ENCODE results near the gene SEMA3D.

Gene SEMA3D

GRCh38 chr7:85186083-85186520 lies 754 bp downstream of the SEMA3D start:
- peak overlapping the region; percentile 61 for H3K4me3 ChIP-seq (ENCODE audit: low read depth, low read length)
- in situ Hi-C loops (cut with HindIII; ENCODE audit: low sequenced_read_pairs) = no loop called here
- TF ChIP-seq CTCF (IDR thresholded peaks at IDR 0.05; ENCODE audit: low read depth, low read length) = no peak
- peak; percentile 66 for DNase-seq (ENCODE audit: low read depth, low spot score)

- peak overlapping the region; percentile 61 for H3K4me3 ChIP-seq (ENCODE audit: low read depth, low read length)
- in situ Hi-C loops (cut with HindIII; ENCODE audit: low sequenced_read_pairs) = no loop called here
- peak; percentile 71 for DNase-seq (ENCODE audit: low read depth, low spot score)
- TF ChIP-seq CTCF (IDR thresholded peaks at IDR 0.05; ENCODE audit: low read depth, low read length) = peak; percentile 32
Measured at GRCh38 chr7:85185424-85186082, 1.3 kb downstream of the SEMA3D start.

GRCh38 chr7:85184599-85185423 lies 2.0 kb downstream of the SEMA3D start:
- in situ Hi-C loops (cut with HindIII; ENCODE audit: low sequenced_read_pairs) = no loop called here
- DNase-seq (ENCODE audit: low read depth, low spot score) = peak; percentile 20
- no peak for TF ChIP-seq CTCF (IDR thresholded peaks at IDR 0.05; ENCODE audit: low read depth, low read length)

DNA sequence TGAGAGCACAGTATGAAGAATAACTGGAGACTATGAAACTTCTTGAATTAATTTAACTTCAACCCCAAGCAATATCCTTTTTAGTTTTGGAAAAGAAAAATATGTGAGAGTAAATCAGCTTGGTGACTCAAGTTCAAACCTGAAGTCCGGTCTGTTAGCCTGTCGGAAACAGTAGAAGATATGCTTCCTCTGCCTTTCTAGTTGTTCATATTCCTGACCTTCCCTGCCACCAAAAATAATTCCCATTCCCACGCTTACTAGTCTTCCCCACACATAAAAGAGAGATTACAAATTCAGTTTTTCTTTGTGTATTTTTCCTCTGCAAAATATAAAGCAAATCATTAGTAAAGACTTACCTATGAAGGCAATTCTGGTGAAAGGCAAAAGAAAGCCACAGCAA lies 3.6 kb downstream of the SEMA3D start:
- TF ChIP-seq CTCF (IDR thresholded peaks at IDR 0.05; ENCODE audit: low read depth, low read length) = no peak
- in situ Hi-C loops (cut with HindIII; ENCODE audit: low sequenced_read_pairs) = no loop called here
- H3K4me3 ChIP-seq (ENCODE audit: low read depth, low read length) = no peak overlapping the region
- no peak for DNase-seq (ENCODE audit: low read depth, low spot score)

More at GRCh38 chr7:85184599-85185423, 2.0 kb downstream of the SEMA3D start:
- H3K4me3 ChIP-seq (ENCODE audit: low read depth, low read length) = peak overlapping the region; percentile 61

- no peak overlapping the region for H3K4me3 ChIP-seq (ENCODE audit: low read depth, low read length)
- in situ Hi-C loops (cut with HindIII; ENCODE audit: low sequenced_read_pairs) = no loop called here
- DNase-seq (ENCODE audit: low read depth, low spot score) = no peak
- no peak for TF ChIP-seq CTCF (IDR thresholded peaks at IDR 0.05; ENCODE audit: low read depth, low read length)
Measured at GRCh38 chr7:85178531-85179298, 8.1 kb downstream of the SEMA3D start.

DNA sequence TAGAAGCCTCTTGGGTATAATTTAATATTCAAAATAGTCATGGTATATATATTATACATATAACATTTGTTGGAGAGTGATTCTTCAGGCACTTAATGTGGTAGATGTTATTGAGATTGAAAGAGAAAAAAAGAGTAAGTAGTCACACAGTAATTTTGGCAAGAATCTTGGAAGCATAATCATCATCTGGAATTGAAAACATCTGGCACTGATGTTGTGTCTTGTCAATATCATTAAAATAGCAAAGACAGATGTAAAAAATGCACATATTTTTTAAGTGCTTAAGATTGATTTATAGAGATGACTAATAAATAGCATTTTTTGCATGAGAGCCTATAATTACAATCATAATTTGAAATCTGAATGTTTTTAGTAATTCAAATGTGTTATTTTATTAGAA lies 9.5 kb downstream of the SEMA3D start:
- TF ChIP-seq CTCF (IDR thresholded peaks at IDR 0.05; ENCODE audit: low read depth, low read length) = no peak
- in situ Hi-C loops (cut with HindIII; ENCODE audit: low sequenced_read_pairs) = no loop called here
- DNase-seq (ENCODE audit: low read depth, low spot score) = no peak
- H3K4me3 ChIP-seq (ENCODE audit: low read depth, low read length) = no peak overlapping the region
